GM21576 (cell line): ENCODE data around the gene PRKG1.
A peak's percentile ranks its signal among the peaks of the same experiment; 100 is the strongest.
"Not testable (repeated sequence)": the region's sequence is repeated elsewhere in the genome, so short reads cannot be mapped to it uniquely, and the experiment has no call there.

Experiments
- ATAC-seq: cut with Tn5 transposase; IDR thresholded peaks from one replicate; pipeline ENCODE4 v1.9.1; 2021; ENCODE audit warnings: mild to moderate bottlenecking, moderate library complexity; ENCODE audit not compliant: unreplicated experiment

Gene PRKG1

GRCh38 chr10:51716981-51717380 is 642.7 kb downstream of the PRKG1 start:
- ATAC-seq, result no peak

GRCh38 chr10:51718804-51719291 is 644.6 kb downstream of the PRKG1 start:
- ATAC-seq, result no peak

- ATAC-seq, result no peak
Observed at GRCh38 chr10:51724038-51724437, 649.8 kb downstream of the PRKG1 start.

GRCh38 chr10:51729822-51730555 is 655.7 kb downstream of the PRKG1 start:
- no peak for ATAC-seq

GRCh38 chr10:51733057-51733456 is 658.8 kb downstream of the PRKG1 start:
- no peak for ATAC-seq

GRCh38 chr10:51743146-51743545 is 668.9 kb downstream of the PRKG1 start:
- ATAC-seq, result peak; percentile 96

GRCh38 chr10:51744235-51745000 is 670.1 kb downstream of the PRKG1 start:
- ATAC-seq, result peak; percentile 52

GRCh38 chr10:51745397-51745796 is 671.1 kb downstream of the PRKG1 start:
- ATAC-seq, result no peak

- no peak for ATAC-seq
Observed at GRCh38 chr10:51747216-51747615, 672.9 kb downstream of the PRKG1 start.

GRCh38 chr10:51748959-51749358 is 674.7 kb downstream of the PRKG1 start:
- ATAC-seq, result no peak

- no peak for ATAC-seq
Observed at GRCh38 chr10:51758366-51758765, 684.1 kb downstream of the PRKG1 start.

GRCh38 chr10:51758838-51759237 is 684.6 kb downstream of the PRKG1 start:
- ATAC-seq, result not testable (repeated sequence)

- ATAC-seq, result no peak
Observed at GRCh38 chr10:51759896-51760534, 685.7 kb downstream of the PRKG1 start.

GRCh38 chr10:51760864-51761640 is 686.8 kb downstream of the PRKG1 start:
- no peak for ATAC-seq

GRCh38 chr10:51763746-51764145 is 689.5 kb downstream of the PRKG1 start:
- ATAC-seq, result no peak

GRCh38 chr10:51765284-51765971 is 691.1 kb downstream of the PRKG1 start:
- no peak for ATAC-seq

- ATAC-seq, result no peak
Observed at GRCh38 chr10:51766423-51767102, 692.3 kb downstream of the PRKG1 start.

GRCh38 chr10:51767103-51767763 is 692.9 kb downstream of the PRKG1 start:
- no peak for ATAC-seq

- ATAC-seq, result no peak
Observed at GRCh38 chr10:51768886-51769465, 694.7 kb downstream of the PRKG1 start.
